ENCODE measurements around the gene MRPL41.

The MRPL41 gene

DNA sequence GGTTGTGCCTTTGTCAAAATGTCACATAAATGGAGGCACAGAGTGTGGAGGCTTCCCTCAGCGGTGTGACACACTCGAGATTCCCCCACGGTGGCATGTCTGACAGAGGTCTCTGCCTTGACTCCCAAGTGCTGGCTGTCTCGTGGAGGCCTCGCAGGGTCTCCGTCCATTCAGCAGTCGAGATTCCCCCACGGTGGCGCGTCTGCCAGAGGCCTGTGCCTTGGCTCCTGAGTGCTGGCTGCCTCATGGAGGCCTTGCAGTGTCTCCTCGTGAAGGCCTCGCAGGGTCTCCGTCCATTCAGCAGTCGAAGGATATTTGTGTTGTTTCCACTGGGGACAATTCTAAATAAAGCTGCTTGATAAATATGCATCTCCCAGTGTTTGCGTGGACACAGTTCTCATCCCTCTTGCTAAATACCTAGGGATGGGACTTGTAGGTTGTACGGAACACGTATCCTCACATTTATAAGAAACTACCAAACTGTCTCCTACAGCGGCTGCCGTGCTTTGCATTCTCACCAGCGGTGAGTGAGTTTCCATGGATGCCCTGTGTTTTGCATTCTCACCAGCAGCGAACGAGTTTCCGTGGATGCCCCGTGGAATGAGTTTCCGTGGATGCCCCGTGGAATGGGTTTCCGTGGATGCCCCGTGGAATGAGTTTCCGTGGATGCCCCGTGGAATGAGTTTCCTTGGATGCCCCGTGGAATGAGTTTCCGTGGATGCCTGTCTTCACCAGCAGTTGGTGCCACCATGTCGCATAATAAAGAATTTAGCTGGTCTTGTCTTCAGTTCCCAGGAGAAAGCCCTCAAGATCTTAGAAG is 27.3 kb upstream of the MRPL41 start:
- no peaks in the 10 kb centered on the region for H3K4me1 ChIP-seq (ENCODE audit: control insufficient read depth in 2 of 2, insufficient read depth in 1 of 2, low read depth in 1 of 2, low read length in 2 of 2)
- no peak overlapping the region for H3K4me2 ChIP-seq (ENCODE audit: insufficient read depth, low read length, poor library complexity, severe bottlenecking)
- no peak overlapping the region for H3K4ac ChIP-seq (ENCODE audit: low read length)
- no peak overlapping the region for H3K27ac ChIP-seq (replicated peaks; ENCODE audit: low read length)
- H3K27me3 ChIP-seq (ENCODE audit: control insufficient read depth in 3 of 3, insufficient read depth in 3 of 3, low read depth in 1 of 3, low read length in 3 of 3): no peaks in the 10 kb centered on the region
- H3K23ac ChIP-seq (ENCODE audit: low read depth, low read length, poor library complexity): no peak overlapping the region
- no peak overlapping the region for H2AK5ac ChIP-seq (ENCODE audit: low read depth, low read length)
- H2BK5ac ChIP-seq (ENCODE audit: low read length): no peak overlapping the region
- DNase-seq (ENCODE audit: low spot score): no peak
- no peak overlapping the region for H2BK120ac ChIP-seq (ENCODE audit: low read depth, low read length)
- WGBS, 2 donors (ENCODE audit: extremely low coverage in 2 of 2, insufficient read length in 2 of 2, insufficient replicate concordance in 1 of 2): no CpG with 5 or more reads among the region's 33 CpGs
- H3K9me3 ChIP-seq (replicated peaks in 1 of 2; ENCODE audit: control insufficient read depth in 2 of 2, insufficient read depth in 1 of 2, low read depth in 1 of 2, low read length in 2 of 2): no peaks in the 10 kb centered on the region
- H2BK15ac ChIP-seq (ENCODE audit: low read length): no peak overlapping the region
- H3K79me1 ChIP-seq (ENCODE audit: low read depth, low read length): no peaks in the 10 kb centered on the region
- H3K36me3 ChIP-seq (replicated peaks in 1 of 2; ENCODE audit: control insufficient read depth in 2 of 2, insufficient read depth in 2 of 2, low read length in 2 of 2): no peaks in the 10 kb centered on the region
- H2BK12ac ChIP-seq (ENCODE audit: low read length): no peak overlapping the region
- peak overlapping the region; percentile 36 for H3K18ac ChIP-seq (ENCODE audit: low read length)
- H4K8ac ChIP-seq (ENCODE audit: low read depth, low read length): no peak overlapping the region
- no peak overlapping the region for H4K91ac ChIP-seq (ENCODE audit: low read depth, low read length, poor library complexity)
- H3K4me3 ChIP-seq (ENCODE audit: low read length in 2 of 2): no peak overlapping the region
- no peak overlapping the region for H3K14ac ChIP-seq (ENCODE audit: low read length)
- no peak overlapping the region for H2AFZ ChIP-seq (ENCODE audit: low read length)
- no peak overlapping the region for H3K9ac ChIP-seq (ENCODE audit: low read depth, low read length, poor library complexity)

DNA sequence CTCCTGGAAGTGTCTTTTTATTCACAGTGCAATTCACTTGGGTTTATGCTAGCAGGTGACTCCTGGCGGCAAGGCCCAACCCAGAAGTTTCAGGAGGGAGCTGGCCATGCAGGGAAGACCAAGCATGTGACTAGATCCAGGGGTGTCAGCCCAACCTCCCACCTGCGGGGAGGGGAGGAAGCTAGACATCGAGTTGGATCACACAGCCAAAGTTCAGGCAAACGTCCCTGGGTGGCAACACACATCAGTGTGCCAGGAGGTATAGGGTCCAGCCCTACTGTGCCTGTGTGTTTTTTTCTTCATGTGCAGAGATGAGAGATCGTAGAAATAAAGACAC is 26.7 kb upstream of the MRPL41 start:
- H2BK15ac ChIP-seq (ENCODE audit: low read length): no peak overlapping the region
- H2BK5ac ChIP-seq (ENCODE audit: low read length): no peak overlapping the region
- H2AK5ac ChIP-seq (ENCODE audit: low read depth, low read length): no peak overlapping the region
- no peaks in the 10 kb centered on the region for H3K27me3 ChIP-seq (ENCODE audit: control insufficient read depth in 3 of 3, insufficient read depth in 3 of 3, low read depth in 1 of 3, low read length in 3 of 3)
- H3K9me3 ChIP-seq (replicated peaks in 1 of 2; ENCODE audit: control insufficient read depth in 2 of 2, insufficient read depth in 1 of 2, low read depth in 1 of 2, low read length in 2 of 2): no peaks in the 10 kb centered on the region
- no CpG with 5 or more reads among the region's 5 CpGs for WGBS, 2 donors (ENCODE audit: extremely low coverage in 2 of 2, insufficient read length in 2 of 2, insufficient replicate concordance in 1 of 2)
- no peak overlapping the region for H2BK12ac ChIP-seq (ENCODE audit: low read length)
- H4K8ac ChIP-seq (ENCODE audit: low read depth, low read length): no peak overlapping the region
- no peak overlapping the region for H3K14ac ChIP-seq (ENCODE audit: low read length)
- no peak overlapping the region for H3K4me2 ChIP-seq (ENCODE audit: insufficient read depth, low read length, poor library complexity, severe bottlenecking)
- H3K9ac ChIP-seq (ENCODE audit: low read depth, low read length, poor library complexity): no peak overlapping the region
- no peak overlapping the region for H3K4ac ChIP-seq (ENCODE audit: low read length)
- H4K91ac ChIP-seq (ENCODE audit: low read depth, low read length, poor library complexity): no peak overlapping the region
- DNase-seq (ENCODE audit: low spot score): no peak
- no peaks in the 10 kb centered on the region for H3K36me3 ChIP-seq (replicated peaks in 1 of 2; ENCODE audit: control insufficient read depth in 2 of 2, insufficient read depth in 2 of 2, low read length in 2 of 2)
- no peak overlapping the region for H3K23ac ChIP-seq (ENCODE audit: low read depth, low read length, poor library complexity)
- H3K4me3 ChIP-seq (ENCODE audit: low read length in 2 of 2): no peak overlapping the region
- no peaks in the 10 kb centered on the region for H3K4me1 ChIP-seq (ENCODE audit: control insufficient read depth in 2 of 2, insufficient read depth in 1 of 2, low read depth in 1 of 2, low read length in 2 of 2)
- no peaks in the 10 kb centered on the region for H3K79me1 ChIP-seq (ENCODE audit: low read depth, low read length)
- H3K18ac ChIP-seq (ENCODE audit: low read length): no peak overlapping the region
- H2AFZ ChIP-seq (ENCODE audit: low read length): no peak overlapping the region
- H3K27ac ChIP-seq (replicated peaks; ENCODE audit: low read length): no peak overlapping the region
- no peak overlapping the region for H2BK120ac ChIP-seq (ENCODE audit: low read depth, low read length)

DNA sequence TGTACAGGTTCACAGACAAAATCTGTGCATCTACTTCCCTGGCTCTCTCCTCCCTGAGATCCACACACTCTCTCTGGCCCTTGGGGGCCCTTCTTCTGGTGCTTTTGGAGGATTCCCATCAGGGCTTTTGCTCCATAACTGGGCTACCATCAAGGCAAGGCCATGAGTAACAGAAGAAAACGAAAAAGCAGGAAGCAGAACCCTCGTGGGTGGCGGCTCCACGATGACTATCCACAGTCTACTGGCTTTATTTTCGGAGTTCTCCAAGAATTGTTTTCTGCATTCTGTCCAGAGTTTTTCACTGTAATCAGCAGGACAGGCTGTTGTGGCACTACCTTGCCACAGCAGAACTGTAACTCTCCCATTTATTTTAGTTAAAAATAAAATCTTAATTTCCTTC is 21.3 kb upstream of the MRPL41 start:
- Histone ChIP-seq H3K4ac (ENCODE audit: low read length) (no peak overlapping the region), H3K23ac (ENCODE audit: low read depth, low read length, poor library complexity) (no peak overlapping the region), H4K8ac (ENCODE audit: low read depth, low read length) (no peak overlapping the region), H3K36me3 (replicated peaks in 1 of 2; ENCODE audit: control insufficient read depth in 2 of 2, insufficient read depth in 2 of 2, low read length in 2 of 2) (no peaks in the 10 kb centered on the region), H4K91ac (ENCODE audit: low read depth, low read length, poor library complexity) (no peak overlapping the region), H3K18ac (ENCODE audit: low read length) (no peak overlapping the region), H3K9ac (ENCODE audit: low read depth, low read length, poor library complexity) (no peak overlapping the region), H3K14ac (ENCODE audit: low read length) (no peak overlapping the region), H2AFZ (ENCODE audit: low read length) (no peak overlapping the region), H3K9me3 (replicated peaks in 1 of 2; ENCODE audit: control insufficient read depth in 2 of 2, insufficient read depth in 1 of 2, low read depth in 1 of 2, low read length in 2 of 2) (no peaks in the 10 kb centered on the region), H3K4me2 (ENCODE audit: insufficient read depth, low read length, poor library complexity, severe bottlenecking) (no peak overlapping the region), H2AK5ac (ENCODE audit: low read depth, low read length) (no peak overlapping the region), H2BK5ac (ENCODE audit: low read length) (no peak overlapping the region), H2BK15ac (ENCODE audit: low read length) (no peak overlapping the region), H3K4me3 (ENCODE audit: low read length in 2 of 2) (no peak overlapping the region), H3K27me3 (ENCODE audit: control insufficient read depth in 3 of 3, insufficient read depth in 3 of 3, low read depth in 1 of 3, low read length in 3 of 3) (no peaks in the 10 kb centered on the region), H2BK12ac (ENCODE audit: low read length) (no peak overlapping the region), H3K4me1 (ENCODE audit: control insufficient read depth in 2 of 2, insufficient read depth in 1 of 2, low read depth in 1 of 2, low read length in 2 of 2) (peaks cover 0 to 2% of the 10 kb centered on the region in 2 donors), H2BK120ac (ENCODE audit: low read depth, low read length) (no peak overlapping the region), H3K79me1 (ENCODE audit: low read depth, low read length) (no peaks in the 10 kb centered on the region), H3K27ac (replicated peaks; ENCODE audit: low read length) (no peak overlapping the region)
- no peak for DNase-seq (ENCODE audit: low spot score)
- WGBS, 2 donors (ENCODE audit: extremely low coverage in 2 of 2, insufficient read length in 2 of 2, insufficient replicate concordance in 1 of 2): no CpG with 5 or more reads among the region's 5 CpGs

DNA sequence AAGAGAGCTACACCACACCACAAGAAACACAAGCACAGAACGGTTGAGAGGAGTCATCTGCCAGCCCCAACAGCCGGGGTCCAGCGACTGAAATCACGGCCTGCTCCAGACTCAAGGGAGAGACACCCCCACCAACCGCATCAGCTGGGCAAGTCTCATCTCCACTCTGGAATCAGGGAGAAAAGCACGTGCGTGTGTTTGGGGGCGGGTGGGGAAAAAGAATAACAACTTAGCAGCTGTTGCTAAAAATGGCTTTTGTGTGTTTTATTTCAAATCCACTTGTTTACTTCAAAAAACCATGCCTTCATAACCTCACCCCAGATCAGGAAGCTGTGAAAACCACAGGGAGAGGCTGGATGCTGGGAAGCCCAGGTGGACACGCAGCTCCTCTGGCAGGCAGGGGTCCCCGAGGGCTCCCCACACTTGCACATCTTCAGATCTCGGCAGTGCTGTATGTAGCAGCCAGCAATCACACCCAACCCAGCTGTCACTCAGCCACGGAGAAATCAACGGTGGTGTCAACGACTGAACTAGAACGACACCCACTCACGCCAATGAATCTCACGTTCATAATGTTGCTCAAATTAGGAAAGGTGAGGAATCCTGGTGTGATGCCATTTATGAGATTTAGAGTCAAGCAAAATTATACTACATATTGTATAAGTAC is 20.4 kb upstream of the MRPL41 start:
- no peak overlapping the region for H2BK15ac ChIP-seq (ENCODE audit: low read length)
- no peak overlapping the region for H3K27ac ChIP-seq (replicated peaks; ENCODE audit: low read length)
- no peak overlapping the region for H2BK5ac ChIP-seq (ENCODE audit: low read length)
- H3K4ac ChIP-seq (ENCODE audit: low read length): no peak overlapping the region
- no peaks in the 10 kb centered on the region for H3K27me3 ChIP-seq (ENCODE audit: control insufficient read depth in 3 of 3, insufficient read depth in 3 of 3, low read depth in 1 of 3, low read length in 3 of 3)
- H3K9me3 ChIP-seq (replicated peaks in 1 of 2; ENCODE audit: control insufficient read depth in 2 of 2, insufficient read depth in 1 of 2, low read depth in 1 of 2, low read length in 2 of 2): no peaks in the 10 kb centered on the region
- no peak overlapping the region for H3K4me2 ChIP-seq (ENCODE audit: insufficient read depth, low read length, poor library complexity, severe bottlenecking)
- no peak overlapping the region for H4K91ac ChIP-seq (ENCODE audit: low read depth, low read length, poor library complexity)
- no peaks in the 10 kb centered on the region for H3K36me3 ChIP-seq (replicated peaks in 1 of 2; ENCODE audit: control insufficient read depth in 2 of 2, insufficient read depth in 2 of 2, low read length in 2 of 2)
- H2AK5ac ChIP-seq (ENCODE audit: low read depth, low read length): no peak overlapping the region
- no peak overlapping the region for H4K8ac ChIP-seq (ENCODE audit: low read depth, low read length)
- no peak overlapping the region for H3K9ac ChIP-seq (ENCODE audit: low read depth, low read length, poor library complexity)
- H2AFZ ChIP-seq (ENCODE audit: low read length): no peak overlapping the region
- H3K4me3 ChIP-seq (ENCODE audit: low read length in 2 of 2): no peak overlapping the region
- H3K79me1 ChIP-seq (ENCODE audit: low read depth, low read length): no peaks in the 10 kb centered on the region
- no peak overlapping the region for H2BK12ac ChIP-seq (ENCODE audit: low read length)
- H3K18ac ChIP-seq (ENCODE audit: low read length): no peak overlapping the region
- no peak overlapping the region for H3K23ac ChIP-seq (ENCODE audit: low read depth, low read length, poor library complexity)
- DNase-seq (ENCODE audit: low spot score): no peak
- peaks cover 0 to 2% of the 10 kb centered on the region in 2 donors for H3K4me1 ChIP-seq (ENCODE audit: control insufficient read depth in 2 of 2, insufficient read depth in 1 of 2, low read depth in 1 of 2, low read length in 2 of 2)
- H2BK120ac ChIP-seq (ENCODE audit: low read depth, low read length): no peak overlapping the region
- WGBS, 2 donors (ENCODE audit: extremely low coverage in 2 of 2, insufficient read length in 2 of 2, insufficient replicate concordance in 1 of 2): no CpG with 5 or more reads among the region's 17 CpGs
- H3K14ac ChIP-seq (ENCODE audit: low read length): no peak overlapping the region
